Measurements from ENCODE around the gene KAT6B.

DNA sequence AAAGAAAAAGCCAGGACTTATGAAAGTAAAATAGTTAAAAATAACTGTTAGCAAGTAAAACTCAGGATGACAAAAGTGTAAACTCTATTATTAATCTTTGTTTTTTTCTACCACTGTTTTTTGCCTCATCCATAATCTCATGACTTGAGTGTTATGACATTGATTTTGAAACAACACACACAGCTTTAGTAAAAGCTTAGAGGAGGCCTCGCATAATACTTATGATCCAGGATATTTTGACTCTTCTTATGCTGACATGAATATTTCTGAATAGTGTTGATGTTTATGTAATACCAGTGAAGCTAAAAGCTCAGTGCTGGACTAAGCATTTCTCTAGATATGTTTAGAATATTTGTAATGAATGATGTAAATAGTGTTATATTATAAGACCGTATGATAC, 10.5 kb downstream of the KAT6B start:
- TF ChIP-seq, protein P1, sequence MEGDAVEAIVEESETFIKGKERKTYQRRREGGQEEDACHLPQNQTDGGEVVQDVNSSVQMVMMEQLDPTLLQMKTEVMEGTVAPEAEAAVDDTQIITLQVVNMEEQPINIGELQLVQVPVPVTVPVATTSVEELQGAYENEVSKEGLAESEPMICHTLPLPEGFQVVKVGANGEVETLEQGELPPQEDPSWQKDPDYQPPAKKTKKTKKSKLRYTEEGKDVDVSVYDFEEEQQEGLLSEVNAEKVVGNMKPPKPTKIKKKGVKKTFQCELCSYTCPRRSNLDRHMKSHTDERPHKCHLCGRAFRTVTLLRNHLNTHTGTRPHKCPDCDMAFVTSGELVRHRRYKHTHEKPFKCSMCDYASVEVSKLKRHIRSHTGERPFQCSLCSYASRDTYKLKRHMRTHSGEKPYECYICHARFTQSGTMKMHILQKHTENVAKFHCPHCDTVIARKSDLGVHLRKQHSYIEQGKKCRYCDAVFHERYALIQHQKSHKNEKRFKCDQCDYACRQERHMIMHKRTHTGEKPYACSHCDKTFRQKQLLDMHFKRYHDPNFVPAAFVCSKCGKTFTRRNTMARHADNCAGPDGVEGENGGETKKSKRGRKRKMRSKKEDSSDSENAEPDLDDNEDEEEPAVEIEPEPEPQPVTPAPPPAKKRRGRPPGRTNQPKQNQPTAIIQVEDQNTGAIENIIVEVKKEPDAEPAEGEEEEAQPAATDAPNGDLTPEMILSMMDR (IDR thresholded peaks at IDR 0.05), result no peak
- no peak for TF ChIP-seq POLR2A (IDR thresholded peaks at IDR 0.05)

All from prostate gland (tissue), 2 donors.